Loucy (cell line): ENCODE results near the gene MANSC4.

ENCODE experiments used
- H2AFZ ChIP-seq: fragments of 200-600 bp; sonication (generic); 2 replicates; pipeline ENCODE4 v1.6.0; 2016; ENCODE audit warnings: antibody characterized with exemption, mild to moderate bottlenecking, low read length, moderate library complexity
- H3F3A ChIP-seq: fragments of 200-600 bp; 2 replicates; pipeline ENCODE4 v1.6.0; 2016; ENCODE audit warnings: antibody characterized with exemption, low read depth, mild to moderate bottlenecking
- H3K27me3 ChIP-seq: fragments of 200-600 bp; sonication (generic); 2 replicates; pipeline ENCODE4 v1.6.1; 2014; ENCODE audit warnings: low read length, mild to moderate bottlenecking; ENCODE audit not compliant: insufficient read depth, poor library complexity, severe bottlenecking
- H3K36me3 ChIP-seq: fragments of 200-600 bp; sonication (generic); 2 replicates; pipeline ENCODE4 v1.6.1; 2016; ENCODE audit warnings: low read length; ENCODE audit not compliant: insufficient read depth
- H3K4me1 ChIP-seq: fragments of 200-600 bp; sonication (generic); 2 replicates; pipeline ENCODE4 v1.5.1; 2014; ENCODE audit warnings: low read length, mild to moderate bottlenecking; ENCODE audit not compliant: insufficient read depth, poor library complexity, severe bottlenecking
- H3K4me2 ChIP-seq: fragments of 200-600 bp; sonication (generic); 2 replicates; pipeline ENCODE4 v1.6.0; 2014; ENCODE audit warnings: antibody characterized with exemption, low read length, low read depth, mild to moderate bottlenecking; ENCODE audit not compliant: poor library complexity, severe bottlenecking
- H3K4me3 ChIP-seq: fragments of 200-600 bp; sonication (generic); 2 replicates; pipeline ENCODE4 v1.5.1; 2014; ENCODE audit warnings: low read length, mild to moderate bottlenecking, mixed read lengths; ENCODE audit not compliant: poor library complexity, severe bottlenecking
- H3K79me2 ChIP-seq: fragments of 200-600 bp; sonication (generic); 2 replicates; pipeline ENCODE4 v1.6.1; 2014; ENCODE audit warnings: low read length; ENCODE audit not compliant: insufficient read depth
- H3K9ac ChIP-seq: fragments of 200-600 bp; sonication (generic); 2 replicates; pipeline ENCODE4 v1.6.0; 2014; ENCODE audit warnings: mild to moderate bottlenecking, low read depth, low read length, moderate library complexity; ENCODE audit not compliant: poor library complexity, severe bottlenecking
- H3K9me2 ChIP-seq: fragments of 200-600 bp; sonication (generic); replicated peaks from 2 replicates; pipeline ENCODE4 v1.6.1; 2016; ENCODE audit warnings: low read depth, low read length, mixed read lengths
- H3K9me3 ChIP-seq: fragments of 200-600 bp; sonication (generic); 2 replicates; pipeline ENCODE4 v1.6.1; 2014; ENCODE audit warnings: mild to moderate bottlenecking, antibody characterized with exemption, low read length, low read depth; ENCODE audit not compliant: insufficient read depth
- H4K20me1 ChIP-seq: fragments of 200-600 bp; sonication (generic); 2 replicates; pipeline ENCODE4 v1.6.0; 2014; ENCODE audit warnings: antibody characterized with exemption, low read length, mild to moderate bottlenecking; ENCODE audit not compliant: insufficient read depth, poor library complexity, severe bottlenecking
- CTCF ChIP-seq: fragments of 200-600 bp; sonication (generic); conservative IDR thresholded peaks from 2 replicates; pipeline ENCODE4 v1.5.1; 2014; ENCODE audit warnings: mild to moderate bottlenecking, antibody characterized with exemption, low read length
- EZH2phosphoT487 ChIP-seq: fragments of 200-600 bp; IDR thresholded peaks from 2 replicates; pipeline ENCODE4 v1.6.1; 2018; ENCODE audit warnings: antibody characterized with exemption, mild to moderate bottlenecking, moderate library complexity, borderline replicate concordance

MANSC4 gene

GRCh38 chr12:27817766-27818165 is 37.7 kb upstream of the MANSC4 start:
- no peaks in the 10 kb centered on the region for H3K79me2 ChIP-seq
- H3K36me3 ChIP-seq: no peaks in the 10 kb centered on the region
- H3K4me1 ChIP-seq: peaks cover 3% of the 10 kb centered on the region
- H3K4me2 ChIP-seq: no peak overlapping the region
- no peaks in the 10 kb centered on the region for H3K9me2 ChIP-seq
- H3K9ac ChIP-seq: no peak overlapping the region
- H3K27me3 ChIP-seq: no peaks in the 10 kb centered on the region
- no peaks in the 10 kb centered on the region for H3K9me3 ChIP-seq
- TF ChIP-seq CTCF: no peak
- TF ChIP-seq EZH2phosphoT487: no peak
- no peak overlapping the region for H2AFZ ChIP-seq
- H3F3A ChIP-seq: no peaks in the 10 kb centered on the region
- no peaks in the 10 kb centered on the region for H4K20me1 ChIP-seq
- no peak overlapping the region for H3K4me3 ChIP-seq

GRCh38 chr12:27814851-27815591 is 35.0 kb upstream of the MANSC4 start:
- Histone ChIP-seq H3K79me2 (no peaks in the 10 kb centered on the region), H3K4me1 (no peaks in the 10 kb centered on the region), H3K9me2 (no peaks in the 10 kb centered on the region), H3K4me2 (no peak overlapping the region), H3K4me3 (no peak overlapping the region), H3K9me3 (no peaks in the 10 kb centered on the region), H3K9ac (no peak overlapping the region), H3F3A (no peaks in the 10 kb centered on the region), H3K27me3 (no peaks in the 10 kb centered on the region), H3K36me3 (no peaks in the 10 kb centered on the region), H4K20me1 (no peaks in the 10 kb centered on the region), H2AFZ (0 out of 2 replicates have a peak overlapping the region, but pooled peaks have one; percentile 38)
- TF ChIP-seq CTCF: no peak
- TF ChIP-seq EZH2phosphoT487: no peak

- no peak overlapping the region for H3K4me3 ChIP-seq
- H3K4me1 ChIP-seq: no peaks in the 10 kb centered on the region
- H2AFZ ChIP-seq: no peak overlapping the region
- TF ChIP-seq CTCF (no peak), EZH2phosphoT487 (no peak)
- H3F3A ChIP-seq: no peaks in the 10 kb centered on the region
- no peak overlapping the region for H3K9ac ChIP-seq
- no peaks in the 10 kb centered on the region for H3K36me3 ChIP-seq
- peak overlapping the region; percentile 15 for H3K4me2 ChIP-seq
- no peaks in the 10 kb centered on the region for H3K9me3 ChIP-seq
- no peaks in the 10 kb centered on the region for H3K27me3 ChIP-seq
- no peaks in the 10 kb centered on the region for H3K79me2 ChIP-seq
- no peaks in the 10 kb centered on the region for H4K20me1 ChIP-seq
- no peaks in the 10 kb centered on the region for H3K9me2 ChIP-seq
These were observed 34.4 kb upstream of the MANSC4 start for GRCh38 chr12:27814411-27814810.
